SH-SY5Y (cell line): ENCODE measurements around the gene AFG1L.

Source experiments
- GATA2 ChIP-seq: IDR thresholded peaks from 2 replicates; pipeline ENCODE4 v1.6.1; 2011; ENCODE audit warnings: mild to moderate bottlenecking, low read depth, low read length
- GATA3 ChIP-seq: IDR thresholded peaks from 2 replicates; pipeline ENCODE4 v1.6.1; 2011; ENCODE audit warnings: low read depth, mild to moderate bottlenecking, low read length, moderate library complexity

GRCh38 chr6:108362455-108362854, 67.6 kb downstream of the AFG1L start:
- TF ChIP-seq GATA3 (no peak), GATA2 (no peak)
